PFSK-1 (cell line): Measurements from ENCODE around the gene CDIPT.

ENCODE experiments used
- POLR2AphosphoS5 ChIP-seq: IDR thresholded peaks from 2 replicates; pipeline ENCODE4 v1.6.1; 2012; ENCODE audit warnings: low read depth, mild to moderate bottlenecking, control low read depth, low read length, moderate library complexity
- TAF1 ChIP-seq: IDR thresholded peaks from 2 replicates; pipeline ENCODE4 v1.6.1; 2012; ENCODE audit warnings: low read length, control low read depth, borderline replicate concordance; ENCODE audit not compliant: insufficient read depth
- TF ChIP-seq, protein P1 (sequence below), 2 experiments: IDR thresholded peaks; 2 replicates each; pipeline versions ENCODE4 v1.6.1 to v1.8.0; 2011 to 2012; ENCODE audit warnings: low read depth in 2 of 2, low read length in 2 of 2, control low read depth in 1 of 2, inconsistent platforms in 1 of 2, mild to moderate bottlenecking in 1 of 2, moderate library complexity in 1 of 2; ENCODE audit not compliant: insufficient read depth in 1 of 2

DNA sequence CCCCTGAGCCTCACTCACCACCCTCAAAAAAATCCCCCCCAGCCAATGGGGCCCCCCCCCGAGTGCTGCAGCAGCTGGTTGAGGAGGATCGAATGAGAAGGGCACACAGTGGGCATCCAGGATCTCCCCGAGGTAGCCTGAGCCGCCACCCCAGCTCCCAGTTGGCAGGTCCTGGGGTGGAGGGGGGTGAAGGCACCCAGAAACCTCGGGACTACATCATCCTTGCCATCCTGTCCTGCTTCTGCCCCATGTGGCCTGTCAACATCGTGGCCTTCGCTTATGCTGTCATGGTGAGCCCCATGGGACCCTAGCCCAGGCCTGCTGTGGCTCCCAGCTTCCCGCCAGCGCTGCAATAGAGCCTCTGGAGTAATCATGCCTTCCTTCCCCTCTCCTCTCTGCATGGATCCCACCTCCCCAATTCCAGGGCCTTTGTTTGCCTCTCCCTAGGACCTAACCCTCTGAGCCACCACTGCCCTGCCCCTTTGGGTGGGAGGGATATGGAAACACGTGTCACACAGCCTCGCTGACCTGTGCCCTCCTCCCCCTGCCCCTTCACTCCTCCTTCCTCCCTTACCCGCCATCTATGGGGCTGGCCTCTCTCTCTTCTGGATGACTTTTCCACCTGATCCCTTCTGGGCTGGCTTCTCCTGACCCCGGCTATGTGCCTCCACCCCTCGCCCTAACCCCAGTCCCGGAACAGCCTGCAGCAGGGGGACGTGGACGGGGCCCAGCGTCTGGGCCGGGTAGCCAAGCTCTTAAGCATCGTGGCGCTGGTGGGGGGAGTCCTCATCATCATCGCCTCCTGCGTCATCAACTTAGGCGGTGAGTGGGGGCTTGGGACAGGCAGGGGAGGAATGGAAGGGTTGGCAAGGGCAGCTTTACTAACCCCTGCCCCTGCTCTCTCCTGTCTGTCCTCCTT is 49.1 kb downstream of the CDIPT start:
- TF ChIP-seq, protein P1, sequence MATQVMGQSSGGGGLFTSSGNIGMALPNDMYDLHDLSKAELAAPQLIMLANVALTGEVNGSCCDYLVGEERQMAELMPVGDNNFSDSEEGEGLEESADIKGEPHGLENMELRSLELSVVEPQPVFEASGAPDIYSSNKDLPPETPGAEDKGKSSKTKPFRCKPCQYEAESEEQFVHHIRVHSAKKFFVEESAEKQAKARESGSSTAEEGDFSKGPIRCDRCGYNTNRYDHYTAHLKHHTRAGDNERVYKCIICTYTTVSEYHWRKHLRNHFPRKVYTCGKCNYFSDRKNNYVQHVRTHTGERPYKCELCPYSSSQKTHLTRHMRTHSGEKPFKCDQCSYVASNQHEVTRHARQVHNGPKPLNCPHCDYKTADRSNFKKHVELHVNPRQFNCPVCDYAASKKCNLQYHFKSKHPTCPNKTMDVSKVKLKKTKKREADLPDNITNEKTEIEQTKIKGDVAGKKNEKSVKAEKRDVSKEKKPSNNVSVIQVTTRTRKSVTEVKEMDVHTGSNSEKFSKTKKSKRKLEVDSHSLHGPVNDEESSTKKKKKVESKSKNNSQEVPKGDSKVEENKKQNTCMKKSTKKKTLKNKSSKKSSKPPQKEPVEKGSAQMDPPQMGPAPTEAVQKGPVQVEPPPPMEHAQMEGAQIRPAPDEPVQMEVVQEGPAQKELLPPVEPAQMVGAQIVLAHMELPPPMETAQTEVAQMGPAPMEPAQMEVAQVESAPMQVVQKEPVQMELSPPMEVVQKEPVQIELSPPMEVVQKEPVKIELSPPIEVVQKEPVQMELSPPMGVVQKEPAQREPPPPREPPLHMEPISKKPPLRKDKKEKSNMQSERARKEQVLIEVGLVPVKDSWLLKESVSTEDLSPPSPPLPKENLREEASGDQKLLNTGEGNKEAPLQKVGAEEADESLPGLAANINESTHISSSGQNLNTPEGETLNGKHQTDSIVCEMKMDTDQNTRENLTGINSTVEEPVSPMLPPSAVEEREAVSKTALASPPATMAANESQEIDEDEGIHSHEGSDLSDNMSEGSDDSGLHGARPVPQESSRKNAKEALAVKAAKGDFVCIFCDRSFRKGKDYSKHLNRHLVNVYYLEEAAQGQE (IDR thresholded peaks at IDR 0.05; ENCODE audit: insufficient read depth in 1 of 2, low read depth in 2 of 2, low read length in 2 of 2), result no peak
- TF ChIP-seq POLR2AphosphoS5, result no peak
- no peak for TF ChIP-seq TAF1
